CD4-positive, CD25-positive, alpha-beta regulatory T cell (primary cell): ENCODE results near the gene ITPR2. TPM values are rescaled to one million over a fixed set of nuclear protein-coding genes. Genes with fewer than 3 reads are reported as not detected.
A peak's percentile ranks its signal among the peaks of the same experiment; 100 is the strongest.

Source experiments
- ATAC-seq, 2 donors: fragments of 150-1000 bp; cut with Tn5 transposase; one replicate each; pipeline ENCODE4 v1.10.0; 2021; ENCODE audit warnings: low read depth in 2 of 2, moderate number of reproducible peaks in 2 of 2, moderate library complexity in 1 of 2
- DNase-seq, 3 donors: peaks; one replicate each; pipeline versions ENCODE4 v3.0.0 to v3.0.0-alpha.2; 2012 to 2022; ENCODE audit warnings: mixed read lengths in 1 of 3
- H3K27ac ChIP-seq: one replicate; pipeline ENCODE4 v1.7.0; 2013; ENCODE audit warnings: mild to moderate bottlenecking, low read length; ENCODE audit not compliant: insufficient read depth, poor library complexity, severe bottlenecking
- H3K27me3 ChIP-seq: one replicate; pipeline ENCODE4 v1.7.0; 2013; ENCODE audit warnings: low read length; ENCODE audit not compliant: control insufficient read depth, insufficient read depth
- H3K36me3 ChIP-seq: one replicate; pipeline ENCODE4 v1.7.0; 2013; ENCODE audit warnings: mild to moderate bottlenecking, low read length, moderate library complexity; ENCODE audit not compliant: control insufficient read depth, insufficient read depth
- H3K4me1 ChIP-seq: 2 replicates; pipeline ENCODE4 v1.7.0; 2013; ENCODE audit warnings: mild to moderate bottlenecking, low read length; ENCODE audit not compliant: insufficient read depth, control insufficient read depth, poor library complexity, severe bottlenecking
- H3K4me3 ChIP-seq: one replicate; pipeline ENCODE4 v1.7.0; 2013; ENCODE audit warnings: low read depth, mild to moderate bottlenecking, low read length, moderate library complexity
- H3K9me3 ChIP-seq, 2 experiments: 1 replicate in 1 of 2; 2 replicates in 1 of 2; pipeline ENCODE4 v1.7.0; 2013; ENCODE audit warnings: low read length in 2 of 2, mild to moderate bottlenecking in 1 of 2, moderate library complexity in 1 of 2; ENCODE audit not compliant: control insufficient read depth in 2 of 2
- H3K27ac Mint-ChIP-seq, 3 donors: one replicate each; pipeline ENCODE4 v1.8.0; 2020 to 2022; ENCODE audit warnings: mild to moderate bottlenecking in 3 of 3, mixed read lengths in 3 of 3, moderate library complexity in 2 of 3
- H3K27me3 Mint-ChIP-seq: one replicate; pipeline ENCODE4 v1.8.0; 2022; ENCODE audit warnings: mild to moderate bottlenecking, mixed read lengths
- H3K36me3 Mint-ChIP-seq: one replicate; pipeline ENCODE4 v1.8.0; 2020; ENCODE audit warnings: mixed read lengths
- H3K4me1 Mint-ChIP-seq, 4 donors: one replicate each; pipeline ENCODE4 v1.8.0; 2020 to 2022; ENCODE audit warnings: mixed read lengths in 4 of 4, mild to moderate bottlenecking in 1 of 4
- H3K4me3 Mint-ChIP-seq, 4 donors: one replicate each; pipeline ENCODE4 v1.8.0; 2020 to 2022; ENCODE audit warnings: mild to moderate bottlenecking in 4 of 4, mixed read lengths in 4 of 4, moderate library complexity in 3 of 4
- H3K9me3 Mint-ChIP-seq, 7 donors: one replicate each; pipeline ENCODE4 v1.8.0; 2020 to 2022; ENCODE audit warnings: mixed read lengths in 7 of 7, mild to moderate bottlenecking in 3 of 7, moderate library complexity in 2 of 7
- polyA plus RNA-seq, 4 donors: library from polyadenylated mRNA; unstranded; fragments of 300-500 nt; fragmentation: Illumina TruSeq; gene quantifications; one replicate each; pipeline ENCODE4 v1.2.3, GENCODE V29; 2021
- total RNA-seq: library from RNA; stranded (reverse); gene quantifications from one replicate; pipeline ENCODE4 v1.2.3, GENCODE V29; 2022

ITPR2 gene
- total and polyA plus RNA-seq, 5 donors from 2014 or later, result 9.9 to 54.1 (median 11.7) TPM

DNA sequence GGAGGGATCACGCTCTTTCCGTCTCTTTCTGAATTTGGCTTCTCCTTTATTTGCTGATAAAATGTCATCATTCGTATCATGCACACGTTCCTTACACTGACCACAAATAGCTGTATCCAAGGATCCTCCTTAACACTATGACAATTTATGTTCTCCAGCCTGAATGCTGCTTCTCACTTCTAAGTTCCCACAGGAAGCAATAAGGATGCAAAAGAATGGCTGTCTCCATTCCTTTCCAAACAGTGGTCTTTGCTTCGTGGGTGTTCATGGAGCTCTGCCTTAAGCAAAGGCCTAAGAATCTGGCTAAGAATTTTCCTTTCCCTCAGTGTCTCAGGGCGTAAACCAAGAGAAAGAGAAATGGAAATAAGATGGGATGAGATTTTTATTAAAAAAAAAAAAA is 200.2 kb downstream of the ITPR2 start:
- H3K9me3 Mint-ChIP-seq, result no peaks in the 10 kb centered on the region
- Histone ChIP-seq H3K4me3 (no peak overlapping the region), H3K36me3 (peaks cover 18% of the 10 kb centered on the region), H3K4me1 (no peaks in the 10 kb centered on the region), H3K27ac (no peak overlapping the region), H3K27me3 (no peaks in the 10 kb centered on the region), H3K9me3 (no peaks in the 10 kb centered on the region)
- no peak for ATAC-seq
- H3K36me3 Mint-ChIP-seq, result peaks cover 43% of the 10 kb centered on the region
- DNase-seq, result no peak
- H3K4me1 Mint-ChIP-seq, result peaks cover 0 to 5% (median 0%) of the 10 kb centered on the region in 4 donors
- no peak overlapping the region for H3K4me3 Mint-ChIP-seq
- H3K27me3 Mint-ChIP-seq, result no peaks in the 10 kb centered on the region
- H3K27ac Mint-ChIP-seq, result no peak overlapping the region

- Histone ChIP-seq H3K27me3 (no peaks in the 10 kb centered on the region), H3K36me3 (peaks cover 26% of the 10 kb centered on the region), H3K4me3 (no peak overlapping the region), H3K27ac (no peak overlapping the region), H3K4me1 (no peaks in the 10 kb centered on the region), H3K9me3 (no peaks in the 10 kb centered on the region)
- Mint-ChIP-seq H3K9me3 (no peaks in the 10 kb centered on the region), H3K27me3 (no peaks in the 10 kb centered on the region), H3K36me3 (peaks cover 49% of the 10 kb centered on the region), H3K4me1 (peaks cover 0 to 5% (median 2%) of the 10 kb centered on the region in 4 donors), H3K4me3 (no peak overlapping the region), H3K27ac (no peak overlapping the region)
- DNase-seq, result no peak
- no peak for ATAC-seq
These were observed 201.1 kb downstream of the ITPR2 start for GRCh38 chr12:26631846-26632245.

DNA sequence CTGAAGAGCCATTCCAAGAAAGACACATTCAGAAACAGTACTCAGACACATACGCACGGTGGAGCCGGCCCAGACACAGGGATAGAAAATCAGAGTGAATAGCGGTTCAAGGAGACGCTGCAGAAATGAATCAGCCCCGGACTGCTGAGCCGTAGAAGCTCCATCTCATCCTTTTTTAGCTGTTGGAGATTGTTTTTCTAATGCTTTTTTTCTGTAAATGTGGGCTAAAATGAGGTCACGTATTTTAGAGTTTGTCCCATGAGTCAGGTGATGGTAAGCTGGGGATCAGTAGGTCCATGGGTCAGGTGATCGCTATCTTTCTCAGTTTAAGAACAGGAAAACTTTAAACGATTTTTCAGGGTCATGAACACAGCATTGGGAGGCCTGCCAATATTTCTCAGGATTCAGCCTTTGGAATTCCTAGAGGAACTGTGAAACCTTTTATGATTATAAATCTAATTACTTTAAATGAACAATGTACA is 202.4 kb downstream of the ITPR2 start:
- Mint-ChIP-seq H3K27ac (peak overlapping the region in 2 of 3 donors; percentile 50 to 91), H3K4me3 (no peak overlapping the region), H3K36me3 (peaks cover 57% of the 10 kb centered on the region)

DNA sequence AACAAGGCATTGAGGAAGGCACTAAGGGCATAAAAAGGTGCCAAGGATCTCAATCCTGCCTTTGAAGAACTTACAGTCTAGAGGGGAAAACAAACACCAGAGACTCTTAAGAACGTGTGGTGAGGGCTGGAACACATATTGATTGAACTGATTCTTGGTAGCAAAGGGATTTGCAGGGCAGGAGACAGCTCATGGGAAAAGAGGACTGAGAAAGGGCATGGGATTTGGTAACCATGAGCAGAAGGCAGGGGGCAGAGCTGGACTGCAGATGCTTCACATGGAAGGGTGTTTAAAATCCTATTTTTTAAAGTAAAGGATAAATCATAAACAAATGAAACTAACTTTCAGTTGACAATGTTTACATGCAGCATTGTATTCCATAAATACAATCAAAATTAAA is 203.1 kb downstream of the ITPR2 start:
- Mint-ChIP-seq H3K4me1 (peaks cover 0 to 4% (median 2%) of the 10 kb centered on the region in 4 donors), H3K36me3 (peaks cover 61% of the 10 kb centered on the region), H3K9me3 (no peaks in the 10 kb centered on the region), H3K4me3 (no peak overlapping the region), H3K27ac (peak overlapping the region; percentile 27 to 50 (median 33)), H3K27me3 (no peaks in the 10 kb centered on the region)
- Histone ChIP-seq H3K36me3 (peaks cover 36% of the 10 kb centered on the region), H3K27ac (no peak overlapping the region), H3K27me3 (no peaks in the 10 kb centered on the region), H3K4me1 (no peaks in the 10 kb centered on the region), H3K9me3 (no peaks in the 10 kb centered on the region), H3K4me3 (no peak overlapping the region)
- no peak for DNase-seq
- ATAC-seq, result no peak

More for the DNA sequence above, 202.4 kb downstream of the ITPR2 start:
- Mint-ChIP-seq H3K4me1 (peaks cover 0 to 4% (median 2%) of the 10 kb centered on the region in 4 donors), H3K9me3 (no peaks in the 10 kb centered on the region), H3K27me3 (no peaks in the 10 kb centered on the region)
- no peaks in the 10 kb centered on the region for H3K9me3 ChIP-seq
- no peak overlapping the region for H3K4me3 ChIP-seq
- H3K4me1 ChIP-seq, result no peaks in the 10 kb centered on the region
- DNase-seq, result no peak
- no peak for ATAC-seq
- no peaks in the 10 kb centered on the region for H3K27me3 ChIP-seq
- H3K27ac ChIP-seq, result no peak overlapping the region
- H3K36me3 ChIP-seq, result peaks cover 36% of the 10 kb centered on the region

GRCh38 chr12:26628234-26628633 is 204.8 kb downstream of the ITPR2 start:
- ATAC-seq, result no peak
- Histone ChIP-seq H3K27ac (no peak overlapping the region), H3K4me1 (no peaks in the 10 kb centered on the region), H3K4me3 (no peak overlapping the region), H3K9me3 (no peaks in the 10 kb centered on the region), H3K27me3 (no peaks in the 10 kb centered on the region), H3K36me3 (peaks cover 36% of the 10 kb centered on the region)
- Mint-ChIP-seq H3K4me3 (no peak overlapping the region), H3K36me3 (peaks cover 68% of the 10 kb centered on the region), H3K27ac (no peak overlapping the region), H3K4me1 (peaks cover 0 to 4% (median under 1%) of the 10 kb centered on the region in 4 donors), H3K27me3 (no peaks in the 10 kb centered on the region), H3K9me3 (no peaks in the 10 kb centered on the region)
- no peak for DNase-seq

DNA sequence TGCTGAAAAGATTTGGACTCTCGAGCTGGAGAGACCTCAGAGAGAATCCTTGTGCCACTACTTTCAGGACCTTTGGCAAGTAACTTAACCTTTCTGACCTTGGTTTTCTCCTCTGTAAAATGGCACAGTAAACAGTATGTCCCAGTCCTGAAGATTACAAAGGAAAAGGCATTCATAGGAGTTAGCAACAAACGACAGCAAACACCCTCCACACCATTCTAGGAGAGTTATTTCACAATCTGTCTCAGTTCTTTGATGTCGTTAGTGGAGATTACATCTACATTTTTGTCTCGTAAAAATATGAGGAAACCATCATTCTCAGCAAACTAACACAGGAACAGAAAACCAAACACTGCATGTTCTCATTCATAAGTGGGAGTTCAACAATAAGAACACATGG is 205.7 kb downstream of the ITPR2 start:
- ATAC-seq (no peak), DNase-seq (no peak)
- no peaks in the 10 kb centered on the region for H3K4me1 ChIP-seq
- no peak overlapping the region for H3K27ac Mint-ChIP-seq
- no peak overlapping the region for H3K4me3 ChIP-seq
- no peak overlapping the region for H3K27ac ChIP-seq
- H3K4me3 Mint-ChIP-seq, result no peak overlapping the region
- peaks cover 40% of the 10 kb centered on the region for H3K36me3 ChIP-seq
- no peaks in the 10 kb centered on the region for H3K9me3 Mint-ChIP-seq
- no peaks in the 10 kb centered on the region for H3K27me3 ChIP-seq
- peaks cover 68% of the 10 kb centered on the region for H3K36me3 Mint-ChIP-seq
- no peaks in the 10 kb centered on the region for H3K27me3 Mint-ChIP-seq
- peaks cover 0 to 4% (median 0%) of the 10 kb centered on the region in 4 donors for H3K4me1 Mint-ChIP-seq
- no peaks in the 10 kb centered on the region for H3K9me3 ChIP-seq

- ATAC-seq (no peak), DNase-seq (no peak)
- no peaks in the 10 kb centered on the region for H3K27me3 Mint-ChIP-seq
- Histone ChIP-seq H3K9me3 (no peaks in the 10 kb centered on the region), H3K4me3 (no peak overlapping the region), H3K36me3 (peaks cover 47% of the 10 kb centered on the region), H3K27me3 (no peaks in the 10 kb centered on the region), H3K4me1 (no peaks in the 10 kb centered on the region), H3K27ac (no peak overlapping the region)
- peaks cover 71% of the 10 kb centered on the region for H3K36me3 Mint-ChIP-seq
- H3K4me1 Mint-ChIP-seq, result peaks cover 0 to 4% (median 0%) of the 10 kb centered on the region in 4 donors
- no peak overlapping the region for H3K4me3 Mint-ChIP-seq
- H3K9me3 Mint-ChIP-seq, result no peaks in the 10 kb centered on the region
- no peak overlapping the region for H3K27ac Mint-ChIP-seq
These were observed 209.9 kb downstream of the ITPR2 start for GRCh38 chr12:26623136-26623535.

GRCh38 chr12:26622601-26623000 is 210.4 kb downstream of the ITPR2 start:
- H3K4me1 Mint-ChIP-seq, result peaks cover 0 to 4% (median 0%) of the 10 kb centered on the region in 4 donors
- H3K9me3 Mint-ChIP-seq, result no peaks in the 10 kb centered on the region
- Histone ChIP-seq H3K4me3 (no peak overlapping the region), H3K4me1 (no peaks in the 10 kb centered on the region), H3K27me3 (no peaks in the 10 kb centered on the region), H3K36me3 (peaks cover 42% of the 10 kb centered on the region), H3K9me3 (no peaks in the 10 kb centered on the region), H3K27ac (no peak overlapping the region)
- H3K27me3 Mint-ChIP-seq, result no peaks in the 10 kb centered on the region
- no peak for DNase-seq
- H3K27ac Mint-ChIP-seq, result no peak overlapping the region
- ATAC-seq, result no peak
- H3K4me3 Mint-ChIP-seq, result no peak overlapping the region
- peaks cover 68% of the 10 kb centered on the region for H3K36me3 Mint-ChIP-seq
